K562 (cell line): ENCODE measurements around the gene RRM2. TPM values are rescaled to one million over a fixed set of nuclear protein-coding genes. Genes with fewer than 3 reads are reported as not detected.

ENCODE experiments used
- ATAC-seq: fragments of 200-7000 bp; cut with Tn5 transposase; 3 replicates; pipeline ENCODE4 v1.9.1; 2020; ENCODE audit warnings: moderate library complexity
- BruUV-seq: library from RNA; stranded (reverse); fragments of 400-500 nt; replicated peaks from 2 replicates; lab custom pipeline; 2021; lab: Mats Ljungman, UMichigan
- CTCF ChIA-PET: fragments of 300-600 bp; formaldehyde crosslinking; extraction: SDS; loops from one replicate; lab custom pipeline; 2021; ENCODE audit warnings: low intra/inter-chr PET ratio; lab: Yijun Ruan, JAX
- POLR2A ChIA-PET: fragments of 300-600, 350-650 bp; sonication (Branson Sonifier 250); formaldehyde crosslinking; extraction: SDS; loops from one replicate; lab custom pipeline; 2021; ENCODE audit warnings: antibody characterized with exemption, inconsistent platforms; lab: Yijun Ruan, JAX
- DNase-seq, 4 experiments: peaks; one replicate each; pipeline versions ENCODE4 v3.0.0 to v3.0.0-alpha.2; 2011 to 2018; ENCODE audit warnings: low spot score in 3 of 4, mixed read lengths in 3 of 4; ENCODE audit errors: extremely low read depth in 1 of 4
- FAIRE-seq: peaks from 2 replicates; lab custom pipeline; 2011; peaks lifted over from hg19 to GRCh38; lab: Jason Lieb, UNC
- H2AFZ ChIP-seq: 2 replicates; pipeline ENCODE4 v1.6.0; 2011; ENCODE audit warnings: low read depth, low read length, control low read depth, inconsistent platforms
- H3K27ac ChIP-seq: fragments of 200-600 bp; 3 replicates; pipeline ENCODE4 v1.8.0; 2011; ENCODE audit warnings: low read depth, mild to moderate bottlenecking, control low read depth, inconsistent platforms, low read length, moderate library complexity, mixed read lengths; ENCODE audit errors: extremely low read depth
- H3K27me3 ChIP-seq, 2 experiments: fragments of 300-600 bp in 1 of 2; 2 replicates in 1 of 2; 3 replicates in 1 of 2; pipeline versions ENCODE4 v1.6.0 to v1.8.0; 2011; ENCODE audit warnings: inconsistent platforms in 2 of 2, low read length in 2 of 2, mild to moderate bottlenecking in 1 of 2, mixed read lengths in 1 of 2, moderate library complexity in 1 of 2; ENCODE audit not compliant: control insufficient read depth in 2 of 2, insufficient read depth in 2 of 2
- H3K36me3 ChIP-seq: fragments of 300-600 bp; 3 replicates; pipeline ENCODE4 v1.8.0; 2011; ENCODE audit warnings: mild to moderate bottlenecking, low read length, inconsistent platforms; ENCODE audit not compliant: control insufficient read depth, insufficient read depth
- H3K4me1 ChIP-seq, 2 experiments: fragments of 200-600 bp in 1 of 2; replicated peaks in 1 of 2; 2 replicates in 1 of 2; 3 replicates in 1 of 2; pipeline versions ENCODE4 v1.5.1 to v1.8.0; 2011; ENCODE audit warnings: inconsistent platforms in 2 of 2, low read length in 2 of 2, mild to moderate bottlenecking in 1 of 2, mixed read lengths in 1 of 2, moderate library complexity in 1 of 2; ENCODE audit not compliant: control insufficient read depth in 2 of 2, insufficient read depth in 2 of 2
- H3K4me2 ChIP-seq: 2 replicates; pipeline ENCODE4 v1.6.1; 2011; ENCODE audit warnings: low read length, control low read depth, inconsistent platforms, mixed read lengths; ENCODE audit not compliant: insufficient read depth
- H3K4me3 ChIP-seq: fragments of 200-600 bp; sonication (generic), shearing (Covaris generic); 2 replicates; pipeline ENCODE4 v1.5.1; 2016; ENCODE audit warnings: control low read depth, inconsistent platforms
- H3K79me2 ChIP-seq: fragments of 200-600 bp; 3 replicates; pipeline ENCODE4 v1.8.0; 2011; ENCODE audit warnings: low read length, inconsistent platforms; ENCODE audit not compliant: control insufficient read depth, insufficient read depth
- H3K9ac ChIP-seq, 2 experiments: 2 replicates each; pipeline versions ENCODE4 v1.6.0 to v1.6.1; 2011; ENCODE audit warnings: low read depth in 2 of 2, low read length in 2 of 2, control low read depth in 1 of 2, inconsistent platforms in 1 of 2, mild to moderate bottlenecking in 1 of 2, mixed read lengths in 1 of 2; ENCODE audit not compliant: insufficient read depth in 1 of 2
- H3K9me1 ChIP-seq: one replicate; pipeline ENCODE4 v1.6.0; 2011; ENCODE audit warnings: inconsistent platforms, mild to moderate bottlenecking, low read length, moderate library complexity; ENCODE audit not compliant: control insufficient read depth, insufficient read depth
- H3K9me3 ChIP-seq: replicated peaks from 2 replicates; pipeline ENCODE4 v1.5.1; 2011; ENCODE audit warnings: low read depth, low read length, inconsistent platforms; ENCODE audit not compliant: control insufficient read depth, insufficient read depth
- H4K20me1 ChIP-seq: replicated peaks from 2 replicates; pipeline ENCODE4 v1.6.1; 2011; ENCODE audit warnings: low read length, inconsistent platforms, mixed read lengths; ENCODE audit not compliant: control insufficient read depth, insufficient read depth
- BCLAF1 ChIP-seq, 2 experiments: fragments of 450-650 bp in 1 of 2; IDR thresholded peaks; 2 replicates each; pipeline ENCODE4 v1.6.1; 2011 to 2017; ENCODE audit warnings: low read depth in 2 of 2, antibody characterized with exemption in 1 of 2, borderline replicate concordance in 1 of 2, low read length in 1 of 2, mild to moderate bottlenecking in 1 of 2, mixed read lengths in 1 of 2; ENCODE audit not compliant: control insufficient read depth in 1 of 2
- CBX1 ChIP-seq: sonication (generic); IDR thresholded peaks from 2 replicates; pipeline ENCODE4 v1.6.1; 2016; ENCODE audit warnings: antibody characterized with exemption, low read depth, mild to moderate bottlenecking
- DNMT1 ChIP-seq: fragments of 450-650 bp; IDR thresholded peaks from 2 replicates; pipeline ENCODE4 v1.6.1; 2016; ENCODE audit warnings: antibody characterized with exemption, mild to moderate bottlenecking
- ERF ChIP-seq: fragments of 450-650 bp; formaldehyde crosslinking; IDR thresholded peaks from 2 replicates; pipeline ENCODE4 v1.4.0; 2020; ENCODE audit warnings: mild to moderate bottlenecking, mixed read lengths
- ETV5 ChIP-seq: sonication (generic); formaldehyde crosslinking; IDR thresholded peaks from 2 replicates; pipeline ENCODE4 v1.4.0; 2020; ENCODE audit warnings: low read depth, mild to moderate bottlenecking, missing genetic modification reagents
- FOXP1 ChIP-seq: sonication (generic); formaldehyde crosslinking; IDR thresholded peaks from 2 replicates; pipeline ENCODE4 v1.8.0; 2022; ENCODE audit warnings: mild to moderate bottlenecking, missing genetic modification reagents
- GTF2B ChIP-seq: IDR thresholded peaks from 2 replicates; pipeline ENCODE4 v1.6.1; 2011; ENCODE audit not compliant: insufficient read length; ENCODE audit errors: extremely low read depth
- LEF1 ChIP-seq: fragments of 450-650 bp; IDR thresholded peaks from 2 replicates; pipeline ENCODE4 v1.6.1; 2016; ENCODE audit warnings: mild to moderate bottlenecking
- SFPQ ChIP-seq: fragments of 200-400 bp; formaldehyde crosslinking; IDR thresholded peaks from 2 replicates; pipeline ENCODE4 v1.6.1; 2017; ENCODE audit warnings: mild to moderate bottlenecking, low read depth, low read length, moderate library complexity
- THRA ChIP-seq: fragments of 450-650 bp; IDR thresholded peaks from 2 replicates; pipeline ENCODE4 v1.6.1; 2017; ENCODE audit warnings: mild to moderate bottlenecking, moderate library complexity
- USF2 ChIP-seq: sonication (generic); formaldehyde crosslinking; IDR thresholded peaks from 2 replicates; pipeline ENCODE4 v1.5.0; 2020; ENCODE audit warnings: missing genetic modification reagents
- ZNF41 ChIP-seq: fragments of 250-450 bp; sonication (Bioruptor Pico); conservative IDR thresholded peaks from 2 replicates; pipeline ENCODE4 v1.4.0; 2020; ENCODE audit warnings: mild to moderate bottlenecking
- ZNF699 ChIP-seq: fragments of 250-450 bp; sonication (Bioruptor Pico); IDR thresholded peaks from 2 replicates; pipeline ENCODE4 v1.8.0; 2021; ENCODE audit warnings: mild to moderate bottlenecking, moderate library complexity; ENCODE audit not compliant: insufficient replicate concordance
- WGBS: fragments of 100-300 bp; shearing (Covaris generic); methylation state at CpG from one replicate; pipeline ENCODE4 v1.1.6; 2016; ENCODE audit warnings: low coverage, mixed read lengths; ENCODE audit not compliant: insufficient coverage; ENCODE audit errors: missing lambda C conversion rate; 5-methylcytosine and 5-hydroxymethylcytosine counted together
- in situ Hi-C: fragments of 300-500 bp; cut with MboI; formaldehyde crosslinking; loops from 4 replicates; pipeline ENCODE4 v1.15.0; 2018; ENCODE audit warnings: inconsistent platforms, mixed read lengths
- intact Hi-C: fragments of 100-400 bp; cut with micrococcal nuclease; formaldehyde crosslinking; loops from 2 replicates; pipeline ENCODE4 v1.14.2; 2022
- polyA plus RNA-seq, 8 experiments: library from polyadenylated mRNA; depleted of rRNA in 4 of 8; stranded (reverse) in 5 of 8; unstranded in 3 of 8; fragments of >200 nt; fragmentation: Nextera tagmentation in 2 of 8; fragmentation: Illumina TruSeq in 1 of 8; extraction: Ambion mirVana in 2 of 8; extraction: Trizol in 1 of 8; gene quantifications; 2 replicates each; pipeline versions ENCODE4 v1.2.1 to v1.2.3, GENCODE V29; 2011 to 2014; ENCODE audit warnings: inconsistent platforms in 1 of 8, missing spikeins in 1 of 8
- total RNA-seq, 7 experiments: library from RNA; depleted of rRNA in 6 of 7; stranded (reverse); fragments of >200 nt in 6 of 7; fragmentation: Illumina TruSeq in 2 of 7; extraction: Trizol in 2 of 7; gene quantifications; 2 replicates each; pipeline versions ENCODE4 v1.2.1 to v1.2.3, GENCODE V29; 2011 to 2021; ENCODE audit warnings: low replicate concordance in 1 of 7

RRM2 gene
- total and polyA plus RNA-seq, 9 of the 15 experiments (the other 6 are each of a cell fraction or from before 2014, with no cell fraction given): 50.1 to 244 (median 128) TPM

- Histone ChIP-seq H3K36me3 (peaks cover 7% of the 10 kb centered on the region; the same call in 2 of the 3 replicates), H3K27ac (no peak overlapping the region), H4K20me1 (0 out of 2 replicates have a peak, but pooled peaks cover 3% of the 10 kb centered on the region), H3K9ac (no peak overlapping the region), H3K4me3 (no peak overlapping the region), H3K4me1 (peaks cover 0 to 9% of the 10 kb centered on the region in 2 experiments; a peak in 2 of 5 replicates), H3K9me1 (no peaks in the 10 kb centered on the region), H3K79me2 (no peaks in the 10 kb centered on the region), H3K4me2 (no peak overlapping the region), H3K27me3 (no peaks in the 10 kb centered on the region), H3K9me3 (no peaks in the 10 kb centered on the region), H2AFZ (no peak overlapping the region)
- intact Hi-C loops: no loop called here
- no peak for DNase-seq
- 90% methylated on average over 10 of the region's 10 CpGs for whole genome bisulfite sequencing
- in situ Hi-C loops: no loop called here
- FAIRE-seq: no peak
- BruUV-seq: no TSS peak
- ChIA-PET CTCF (no interaction called here), POLR2A (no interaction called here)
- no peak for ATAC-seq
- no peak for TF ChIP-seq ZNF41 (CRISPR knock-in tag)
- no peak for TF ChIP-seq USF2 (CRISPR knock-in tag)
- TF ChIP-seq BCLAF1 (IDR thresholded peaks at IDR 0.05; ENCODE audit: borderline replicate concordance in 1 of 2, control insufficient read depth in 1 of 2, low read depth in 2 of 2, low read length in 1 of 2): no peak
- TF ChIP-seq ETV5 (CRISPR knock-in tag): no peak
- TF ChIP-seq FOXP1 (CRISPR knock-in tag): no peak
- no peak for TF ChIP-seq SFPQ
- no peak for TF ChIP-seq ERF (CRISPR knock-in tag)
- no peak for TF ChIP-seq DNMT1
- TF ChIP-seq GTF2B: no peak
- TF ChIP-seq THRA: no peak
- TF ChIP-seq LEF1: no peak
- no peak for TF ChIP-seq CBX1
- no peak for TF ChIP-seq ZNF699 (CRISPR knock-in tag)
Observed at GRCh38 chr2:10175441-10175840, 52.9 kb downstream of the RRM2 start.
